Panc1 (cell line): ENCODE measurements around the gene TSC22D1. TPM values are rescaled to one million over a fixed set of nuclear protein-coding genes. Genes with fewer than 3 reads are reported as not detected.

ENCODE experiments used
- ATAC-seq: fragments of 200-7000 bp; cut with Tn5 transposase; 2 replicates; pipeline ENCODE4 v1.9.1; 2020; ENCODE audit warnings: mild to moderate bottlenecking, moderate library complexity
- BruUV-seq: library from RNA; stranded (reverse); fragments of 400-500 nt; replicated peaks from 2 replicates; lab custom pipeline; 2021; lab: Mats Ljungman, UMichigan
- CTCF ChIA-PET: fragments of 300-600 bp; sonication (Branson Sonifier 250); formaldehyde crosslinking; loops from one replicate; lab custom pipeline; 2022; ENCODE audit warnings: antibody characterized with exemption; lab: Charles Lee
- POLR2A ChIA-PET: fragments of 300-600 bp; sonication (Branson Sonifier 250); formaldehyde crosslinking; loops from one replicate; lab custom pipeline; 2022; ENCODE audit warnings: antibody characterized with exemption; lab: Charles Lee
- DNase-seq: peaks from one replicate; pipeline ENCODE4 v3.0.0-alpha.2; 2010; ENCODE audit warnings: low read depth, low spot score
- H3K27ac ChIP-seq: 2 replicates; pipeline ENCODE4 v1.5.1; 2011; ENCODE audit warnings: mild to moderate bottlenecking, low read length, inconsistent platforms
- H3K27me3 ChIP-seq: fragments of 200-500 bp; sonication (Bioruptor generic); 2 replicates; pipeline ENCODE4 v1.6.0; 2014; ENCODE audit warnings: low read length, inconsistent platforms; ENCODE audit not compliant: control insufficient read depth, insufficient read depth
- H3K36me3 ChIP-seq: fragments of 200-500 bp; sonication (Bioruptor generic); 2 replicates; pipeline ENCODE4 v1.5.1; 2014; ENCODE audit warnings: inconsistent platforms, mild to moderate bottlenecking, low read length, moderate library complexity; ENCODE audit not compliant: control insufficient read depth, insufficient read depth
- H3K4me1 ChIP-seq: 2 replicates; pipeline ENCODE4 v1.5.1; 2011; ENCODE audit warnings: inconsistent platforms, mild to moderate bottlenecking, low read length, moderate library complexity; ENCODE audit not compliant: control insufficient read depth, insufficient read depth
- H3K4me3 ChIP-seq, 2 experiments: 2 replicates each; pipeline ENCODE4 v1.5.1; 2011 to 2012; ENCODE audit warnings: low read depth in 2 of 2, low read length in 2 of 2, mild to moderate bottlenecking in 2 of 2, inconsistent platforms in 1 of 2, moderate library complexity in 1 of 2
- H3K9me3 ChIP-seq: fragments of 200-500 bp; sonication (Bioruptor generic); 2 replicates; pipeline ENCODE4 v1.5.1; 2014; ENCODE audit warnings: low read depth, mild to moderate bottlenecking, inconsistent platforms, low read length, moderate library complexity; ENCODE audit not compliant: control insufficient read depth, insufficient read depth
- CTCF ChIP-seq: fragments of 450-650 bp; IDR thresholded peaks from 2 replicates; pipeline ENCODE4 v1.5.1; 2017; ENCODE audit warnings: mild to moderate bottlenecking
- POLR2AphosphoS5 ChIP-seq: IDR thresholded peaks from 2 replicates; pipeline ENCODE4 v1.6.1; 2012; ENCODE audit warnings: mild to moderate bottlenecking, low read depth, low read length, moderate library complexity
- REST ChIP-seq, 2 experiments: IDR thresholded peaks; 2 replicates each; pipeline ENCODE4 v1.6.1; 2011 to 2012; ENCODE audit warnings: low read depth in 2 of 2, control low read depth in 1 of 2, low read length in 1 of 2, mild to moderate bottlenecking in 1 of 2, moderate library complexity in 1 of 2; ENCODE audit not compliant: insufficient read depth in 1 of 2
- SIN3A ChIP-seq: IDR thresholded peaks from 2 replicates; pipeline ENCODE4 v1.6.1; 2012; ENCODE audit warnings: low read depth, mild to moderate bottlenecking, low read length, moderate library complexity, borderline replicate concordance; ENCODE audit not compliant: insufficient read depth
- TCF7L2 ChIP-seq: IDR thresholded peaks from 2 replicates; pipeline ENCODE4 v1.6.1; 2011; ENCODE audit warnings: mild to moderate bottlenecking, low read depth, low read length, inconsistent platforms
- in situ Hi-C: cut with HindIII; loops from 2 replicates; pipeline ENCODE4 v1.10.0; 2016; ENCODE audit warnings: low sequenced_read_pairs, low pct_unique_long_range_greater_than_20kb
- intact Hi-C: fragments of 100-400 bp; cut with micrococcal nuclease; formaldehyde crosslinking; loops from one replicate; pipeline ENCODE4 v1.10.0; 2022; ENCODE audit not compliant: unreplicated experiment
- total RNA-seq: library from RNA; stranded (reverse); gene quantifications from one replicate; pipeline ENCODE4 v1.2.1, GENCODE V29; 2021; ENCODE audit not compliant: unreplicated experiment

The TSC22D1 gene
- total RNA-seq, 1 experiment from 2014 or later, result 31.8 TPM

GRCh38 chr13:44566601-44567000 is 9.5 kb downstream of the TSC22D1 start:
- no peak overlapping the region for H3K27ac ChIP-seq
- no peaks in the 10 kb centered on the region for H3K9me3 ChIP-seq
- ATAC-seq, result no peak
- DNase-seq, result no peak
- H3K36me3 ChIP-seq, result no peaks in the 10 kb centered on the region
- CTCF ChIA-PET, result no interaction called here
- no peaks in the 10 kb centered on the region for H3K27me3 ChIP-seq
- BruUV-seq, result no TSS peak
- H3K4me1 ChIP-seq, result no peaks in the 10 kb centered on the region
- POLR2A ChIA-PET, result interaction anchor here (0.7 kb wide), 1 partner anchor 102 kb away, joined by 3 read pairs; no protein-coding TSS in a partner anchor
- H3K4me3 ChIP-seq, result no peak overlapping the region
- TF ChIP-seq CTCF, result no peak
- TF ChIP-seq TCF7L2, result no peak
- TF ChIP-seq REST (IDR thresholded peaks at IDR 0.05; ENCODE audit: insufficient read depth in 1 of 2, low read depth in 2 of 2, low read length in 1 of 2), result no peak
- no peak for TF ChIP-seq SIN3A
- intact Hi-C loops, result no loop called here
- in situ Hi-C loops, result no loop called here

GRCh38 chr13:44565881-44566280 is 10.2 kb downstream of the TSC22D1 start:
- CTCF ChIA-PET, result no interaction called here
- in situ Hi-C loops, result no loop called here
- no peaks in the 10 kb centered on the region for H3K4me1 ChIP-seq
- no peaks in the 10 kb centered on the region for H3K27me3 ChIP-seq
- ATAC-seq (no peak), DNase-seq (no peak)
- no TSS peak for BruUV-seq
- no peak overlapping the region for H3K27ac ChIP-seq
- H3K36me3 ChIP-seq, result no peaks in the 10 kb centered on the region
- intact Hi-C loops, result no loop called here
- POLR2A ChIA-PET, result no interaction called here
- H3K9me3 ChIP-seq, result no peaks in the 10 kb centered on the region
- no peak for TF ChIP-seq REST (IDR thresholded peaks at IDR 0.05; ENCODE audit: insufficient read depth in 1 of 2, low read depth in 2 of 2, low read length in 1 of 2)
- TF ChIP-seq TCF7L2, result no peak
- TF ChIP-seq POLR2AphosphoS5, result no peak
- TF ChIP-seq SIN3A, result no peak
- TF ChIP-seq CTCF, result no peak
- no peak overlapping the region for H3K4me3 ChIP-seq
